KOPT-K1 (cell line): ENCODE results near the gene CEP41.
"Not testable (repeated sequence)": the region's sequence is repeated elsewhere in the genome, so short reads cannot be mapped to it uniquely, and the experiment has no call there.

Experiments used
- H3K27ac ChIP-seq: fragments of 200-600 bp; sonication (generic); 2 replicates; pipeline ENCODE4 v1.5.1; 2016; ENCODE audit warnings: antibody characterized with exemption, mild to moderate bottlenecking, low read depth, low read length; ENCODE audit not compliant: poor library complexity, severe bottlenecking
- H3K36me3 ChIP-seq: fragments of 200-600 bp; sonication (generic); 2 replicates; pipeline ENCODE4 v1.5.1; 2017; ENCODE audit warnings: antibody characterized with exemption, mild to moderate bottlenecking, low read length, moderate library complexity; ENCODE audit not compliant: insufficient read depth
- H3K9me3 ChIP-seq: fragments of 200-600 bp; sonication (generic); 2 replicates; pipeline ENCODE4 v1.5.1; 2017; ENCODE audit warnings: antibody characterized with exemption, low read length, mild to moderate bottlenecking; ENCODE audit not compliant: insufficient read depth, poor library complexity, severe bottlenecking

Gene CEP41

DNA sequence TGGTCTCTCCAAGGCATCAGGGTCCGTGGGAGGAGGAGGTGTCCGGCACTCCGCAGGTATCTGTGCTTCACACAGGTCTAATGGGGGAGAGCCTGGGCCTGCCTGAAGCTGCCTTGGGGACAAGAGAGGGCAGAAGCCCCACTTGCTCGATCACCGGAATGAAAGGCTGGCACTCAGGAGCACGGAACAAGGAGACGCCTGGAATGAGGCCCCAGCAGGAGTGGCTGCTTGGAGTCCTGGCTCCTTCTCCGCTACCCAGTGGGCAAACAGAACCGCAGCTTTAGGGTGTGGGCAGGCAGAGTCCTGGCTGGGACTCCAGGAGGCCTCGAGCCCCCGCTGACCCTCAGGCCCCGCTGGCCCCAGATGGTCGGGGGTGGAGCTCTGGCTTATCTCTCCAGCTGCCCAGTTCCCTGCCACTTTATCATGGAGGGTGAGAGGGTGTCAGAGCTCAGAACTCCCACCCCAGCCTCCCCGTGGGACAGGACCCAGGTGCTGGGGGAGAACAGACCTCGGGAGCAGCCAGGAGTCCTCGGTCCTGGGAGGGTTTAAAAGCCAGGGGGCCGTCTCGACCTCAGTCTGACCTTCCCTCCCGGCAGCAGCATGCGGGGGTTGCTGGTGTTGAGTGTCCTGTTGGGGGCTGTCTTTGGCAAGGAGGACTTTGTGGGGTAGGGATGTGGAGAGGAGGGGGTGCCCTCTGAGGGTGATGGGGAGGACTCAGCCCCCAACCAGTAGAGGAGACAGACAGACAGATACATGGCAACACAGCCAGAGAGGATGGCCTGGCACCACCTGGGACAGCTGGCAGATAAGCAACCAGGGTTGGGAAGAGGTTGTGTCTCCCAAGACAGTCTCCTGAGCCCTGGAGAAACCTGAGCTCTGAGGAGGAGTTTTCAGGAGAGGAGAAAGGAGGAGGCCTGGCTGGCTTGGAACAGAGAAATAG lies 60.6 kb downstream of the CEP41 start, which contains the start of gene CPA1:
Gene CPA1, plus strand, starts transcription at position 574 of the 940 bp plus-strand sequence. Its CDS starts 27 bp downstream, at position 601.
- H3K36me3 ChIP-seq, result no peaks in the 10 kb centered on the region
- H3K9me3 ChIP-seq, result peaks cover 21% of the 10 kb centered on the region
- H3K27ac ChIP-seq, result no peak within 1 kb of the TSS

DNA sequence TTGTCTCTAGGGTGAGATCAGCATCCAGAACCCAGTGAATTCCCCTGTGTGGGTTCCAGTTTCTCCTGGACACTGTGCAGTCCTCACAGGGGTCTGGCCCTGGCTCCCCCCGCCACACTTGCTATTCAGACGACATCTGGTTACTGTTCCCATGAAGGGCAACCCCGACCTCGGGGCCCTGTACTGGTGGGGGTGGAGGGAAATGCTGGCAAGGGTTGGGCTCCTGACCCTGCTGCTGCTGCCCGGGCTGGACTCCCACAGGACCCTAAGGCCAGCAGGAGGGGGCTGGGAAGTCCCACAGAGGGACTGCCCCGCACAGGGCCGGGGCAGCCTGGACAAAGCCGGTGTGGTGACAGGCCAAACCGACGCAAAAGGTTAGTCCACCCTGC lies 61.3 kb downstream of the CEP41 start:
- no peak overlapping the region for H3K27ac ChIP-seq

GRCh38 chr7:130379019-130379418 lies 61.8 kb downstream of the CEP41 start:
- H3K27ac ChIP-seq, result no peak overlapping the region
- H3K9me3 ChIP-seq, result peaks cover 21% of the 10 kb centered on the region
- H3K36me3 ChIP-seq, result no peaks in the 10 kb centered on the region

More for the DNA sequence above, 61.3 kb downstream of the CEP41 start:
- H3K36me3 ChIP-seq, result no peaks in the 10 kb centered on the region
- peaks cover 21% of the 10 kb centered on the region for H3K9me3 ChIP-seq

DNA sequence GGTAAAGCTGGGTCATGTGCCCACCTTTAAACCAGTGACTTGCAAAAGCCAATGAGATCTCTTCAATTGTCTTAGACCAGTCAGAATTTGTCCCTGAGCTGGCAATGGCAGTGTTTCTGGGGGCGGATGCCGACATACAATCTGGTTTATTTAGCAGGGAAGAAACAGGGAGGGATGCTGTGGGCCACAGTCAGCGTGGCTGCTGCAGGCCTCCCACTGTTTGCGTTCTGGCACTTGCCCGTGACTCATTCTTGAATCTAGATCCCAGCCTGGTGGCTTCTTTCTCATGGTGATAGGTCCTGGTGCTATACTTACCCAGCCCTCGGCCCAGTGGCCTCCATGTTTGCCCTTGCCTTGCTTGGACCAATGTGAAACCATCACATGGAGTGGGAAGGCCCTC lies 63.6 kb downstream of the CEP41 start:
- H3K36me3 ChIP-seq, result no peaks in the 10 kb centered on the region
- H3K9me3 ChIP-seq, result peaks cover 21% of the 10 kb centered on the region
- H3K27ac ChIP-seq, result no peak overlapping the region

DNA sequence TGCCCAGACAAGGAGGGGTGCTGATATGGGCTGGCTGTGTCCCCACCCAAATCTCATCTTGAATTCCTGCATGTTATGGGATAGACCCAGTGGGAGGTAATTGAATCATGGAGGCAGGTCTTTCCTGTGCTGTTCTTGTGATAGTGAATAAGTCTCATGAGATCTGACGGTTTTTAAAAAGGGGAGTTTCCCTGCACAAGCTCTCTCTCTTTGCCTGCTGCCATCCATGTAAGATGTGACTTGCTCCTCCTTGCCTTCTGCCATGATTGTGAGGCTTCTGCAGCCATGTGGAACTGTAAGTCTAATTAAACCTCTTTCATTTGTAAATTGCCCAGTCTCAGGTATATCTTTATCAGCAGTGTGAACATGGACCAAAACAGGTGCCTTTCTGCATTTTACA lies 64.4 kb downstream of the CEP41 start:
- not testable (repeated sequence) for H3K36me3 ChIP-seq, H3K27ac ChIP-seq
- peaks cover 21% of the 10 kb centered on the region for H3K9me3 ChIP-seq

DNA sequence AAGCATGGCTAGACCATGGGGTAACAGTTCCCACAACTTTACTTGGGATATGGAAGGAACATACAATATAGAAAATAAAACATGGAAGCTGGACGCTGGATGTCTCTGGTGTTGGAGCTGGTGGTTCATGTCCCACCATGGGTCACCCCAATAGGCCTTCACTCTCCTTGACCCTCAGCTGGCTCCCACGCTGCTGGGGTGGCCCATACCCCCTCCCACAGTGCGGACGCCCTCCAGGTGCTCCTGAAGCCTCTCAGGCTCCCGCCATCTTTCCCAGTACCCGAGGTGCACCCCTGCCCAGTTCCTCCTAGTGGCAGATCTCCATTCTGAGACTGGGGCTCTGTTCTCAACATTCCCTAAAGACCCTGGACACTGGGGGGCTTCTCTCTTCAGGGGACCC lies 66.3 kb downstream of the CEP41 start:
- Histone ChIP-seq H3K27ac (no peak overlapping the region), H3K36me3 (no peaks in the 10 kb centered on the region), H3K9me3 (peaks cover 21% of the 10 kb centered on the region)

DNA sequence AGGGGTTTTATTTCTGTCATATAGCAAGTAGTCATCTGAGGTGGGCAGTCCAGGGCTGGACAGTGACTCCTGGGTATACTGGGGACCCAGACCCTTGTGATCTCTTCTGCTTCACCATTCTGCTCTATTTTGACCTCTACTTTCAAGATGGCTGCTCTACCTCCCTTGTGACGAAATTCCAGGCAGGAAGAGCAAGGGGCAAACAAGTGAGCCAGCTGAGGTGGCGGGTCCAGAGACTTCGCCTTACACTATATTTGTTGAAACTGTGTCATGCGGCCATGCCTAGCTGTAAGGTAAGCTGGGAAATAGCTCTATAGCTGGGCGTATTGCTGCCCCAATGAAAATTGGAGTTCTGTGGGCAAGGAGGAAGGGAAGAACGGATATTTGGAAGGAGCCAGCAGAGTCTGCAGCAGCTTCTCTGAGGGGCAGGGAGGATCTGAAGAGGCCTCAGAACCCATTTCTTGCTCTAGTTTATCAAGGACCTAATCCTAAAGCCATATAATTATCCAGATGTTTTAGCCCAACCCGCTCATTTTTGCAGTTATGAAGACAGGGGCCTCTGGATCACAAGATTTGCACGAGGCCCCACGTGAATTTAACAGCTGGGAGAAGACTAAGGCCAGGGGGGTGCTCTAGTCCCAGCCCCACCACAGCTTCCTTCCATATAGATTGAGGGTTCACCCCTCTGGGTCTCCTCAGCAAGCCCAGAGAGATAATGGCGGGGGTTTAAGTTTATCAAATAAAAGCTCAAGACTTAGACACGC lies 68.2 kb downstream of the CEP41 start:
- no peak overlapping the region for H3K27ac ChIP-seq
- no peaks in the 10 kb centered on the region for H3K36me3 ChIP-seq
- H3K9me3 ChIP-seq, result peaks cover 20% of the 10 kb centered on the region

GRCh38 chr7:130371046-130371445 lies 69.8 kb downstream of the CEP41 start:
- Histone ChIP-seq H3K36me3 (no peaks in the 10 kb centered on the region), H3K9me3 (peaks cover 4% of the 10 kb centered on the region), H3K27ac (no peak overlapping the region)

GRCh38 chr7:130369831-130370550 lies 70.8 kb downstream of the CEP41 start:
- Histone ChIP-seq H3K36me3 (no peaks in the 10 kb centered on the region), H3K9me3 (no peaks in the 10 kb centered on the region), H3K27ac (no peak overlapping the region)

DNA sequence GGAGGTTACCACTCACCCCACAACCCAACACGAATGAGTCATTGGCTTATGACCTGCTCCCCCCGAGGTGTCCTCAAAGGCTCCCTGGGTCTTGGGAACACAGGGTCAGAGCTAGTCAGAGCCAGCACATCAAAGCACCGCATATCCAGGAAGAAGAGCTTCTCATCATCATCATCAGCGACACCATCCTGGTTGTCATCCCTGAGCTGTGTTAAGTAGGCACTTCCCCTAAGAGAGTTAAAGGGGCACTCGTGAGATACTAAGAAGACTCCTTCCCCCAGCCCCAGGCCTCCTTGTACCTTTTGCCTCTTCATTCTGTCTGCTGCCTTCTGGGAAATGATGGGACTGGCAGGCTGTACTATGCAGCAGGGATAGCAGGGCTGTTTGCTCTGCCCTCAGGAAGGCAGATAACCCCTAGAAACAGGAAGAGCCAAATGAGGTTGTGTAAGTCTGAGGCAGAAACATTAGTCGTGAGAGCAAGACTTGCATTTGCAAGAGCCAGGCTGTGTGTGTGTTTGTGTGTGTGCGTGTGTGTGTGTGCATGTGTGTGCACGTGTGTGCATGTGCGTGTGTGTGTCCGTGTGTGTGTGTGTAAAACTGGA lies 71.6 kb downstream of the CEP41 start:
- Histone ChIP-seq H3K27ac (no peak overlapping the region), H3K36me3 (no peaks in the 10 kb centered on the region), H3K9me3 (no peaks in the 10 kb centered on the region)

GRCh38 chr7:130367836-130368746 lies 72.7 kb downstream of the CEP41 start:
- Histone ChIP-seq H3K9me3 (no peaks in the 10 kb centered on the region), H3K27ac (no peak overlapping the region), H3K36me3 (no peaks in the 10 kb centered on the region)

GRCh38 chr7:130367088-130367755 lies 73.6 kb downstream of the CEP41 start:
- Histone ChIP-seq H3K27ac (no peak overlapping the region), H3K9me3 (no peaks in the 10 kb centered on the region), H3K36me3 (no peaks in the 10 kb centered on the region)

- Histone ChIP-seq H3K27ac (no peak overlapping the region), H3K36me3 (no peaks in the 10 kb centered on the region), H3K9me3 (no peaks in the 10 kb centered on the region)
These were observed 74.3 kb downstream of the CEP41 start for GRCh38 chr7:130366564-130366963.
